AG10803 (cell line): ENCODE measurements around the gene SLC6A6.
A peak's percentile ranks its signal among the peaks of the same experiment; 100 is the strongest.

Source experiments
- DNase-seq: peaks from one replicate; pipeline ENCODE4 v3.0.0; 2010; ENCODE audit warnings: low read depth
- H3K4me3 ChIP-seq: 2 replicates; pipeline ENCODE4 v1.5.1; 2011; ENCODE audit warnings: mild to moderate bottlenecking, low read length, control low read depth
- CTCF ChIP-seq: conservative IDR thresholded peaks from 2 replicates; pipeline ENCODE4 v1.5.1; 2011; ENCODE audit warnings: mild to moderate bottlenecking, low read length, control low read depth, inconsistent platforms

Gene SLC6A6

GRCh38 chr3:14479591-14479990 lies 77.2 kb downstream of the SLC6A6 start:
- no peak overlapping the region for H3K4me3 ChIP-seq
- DNase-seq = no peak
- TF ChIP-seq CTCF = no peak

GRCh38 chr3:14480207-14481017 lies 78.0 kb downstream of the SLC6A6 start:
- DNase-seq = peak; percentile 6

GRCh38 chr3:14481018-14481645 lies 78.7 kb downstream of the SLC6A6 start:
- TF ChIP-seq CTCF = no peak
- no peak for DNase-seq
- no peak overlapping the region for H3K4me3 ChIP-seq

More at GRCh38 chr3:14480207-14481017, 78.0 kb downstream of the SLC6A6 start:
- no peak overlapping the region for H3K4me3 ChIP-seq
- no peak for TF ChIP-seq CTCF

- no peak for TF ChIP-seq CTCF
- no peak for DNase-seq
- H3K4me3 ChIP-seq = no peak overlapping the region
These were observed 79.2 kb downstream of the SLC6A6 start for GRCh38 chr3:14481646-14482036.

GRCh38 chr3:14482271-14482721 lies 79.9 kb downstream of the SLC6A6 start:
- TF ChIP-seq CTCF = no peak
- H3K4me3 ChIP-seq = no peak overlapping the region
- DNase-seq = no peak

GRCh38 chr3:14483286-14483685 lies 80.9 kb downstream of the SLC6A6 start:
- DNase-seq = no peak
- no peak overlapping the region for H3K4me3 ChIP-seq
- TF ChIP-seq CTCF = no peak

- no peak overlapping the region for H3K4me3 ChIP-seq
- TF ChIP-seq CTCF = no peak
- DNase-seq = no peak
These were observed 82.3 kb downstream of the SLC6A6 start for GRCh38 chr3:14484741-14485140.
